Activated T-cell treated with anti-CD3 and anti-CD28 coated beads for 4 hours (primary cell): ENCODE measurements around the gene BFSP2.

Source experiments
- DNase-seq: peaks from one replicate; pipeline ENCODE4 v3.0.0-alpha.2; 2020

BFSP2 gene

DNA sequence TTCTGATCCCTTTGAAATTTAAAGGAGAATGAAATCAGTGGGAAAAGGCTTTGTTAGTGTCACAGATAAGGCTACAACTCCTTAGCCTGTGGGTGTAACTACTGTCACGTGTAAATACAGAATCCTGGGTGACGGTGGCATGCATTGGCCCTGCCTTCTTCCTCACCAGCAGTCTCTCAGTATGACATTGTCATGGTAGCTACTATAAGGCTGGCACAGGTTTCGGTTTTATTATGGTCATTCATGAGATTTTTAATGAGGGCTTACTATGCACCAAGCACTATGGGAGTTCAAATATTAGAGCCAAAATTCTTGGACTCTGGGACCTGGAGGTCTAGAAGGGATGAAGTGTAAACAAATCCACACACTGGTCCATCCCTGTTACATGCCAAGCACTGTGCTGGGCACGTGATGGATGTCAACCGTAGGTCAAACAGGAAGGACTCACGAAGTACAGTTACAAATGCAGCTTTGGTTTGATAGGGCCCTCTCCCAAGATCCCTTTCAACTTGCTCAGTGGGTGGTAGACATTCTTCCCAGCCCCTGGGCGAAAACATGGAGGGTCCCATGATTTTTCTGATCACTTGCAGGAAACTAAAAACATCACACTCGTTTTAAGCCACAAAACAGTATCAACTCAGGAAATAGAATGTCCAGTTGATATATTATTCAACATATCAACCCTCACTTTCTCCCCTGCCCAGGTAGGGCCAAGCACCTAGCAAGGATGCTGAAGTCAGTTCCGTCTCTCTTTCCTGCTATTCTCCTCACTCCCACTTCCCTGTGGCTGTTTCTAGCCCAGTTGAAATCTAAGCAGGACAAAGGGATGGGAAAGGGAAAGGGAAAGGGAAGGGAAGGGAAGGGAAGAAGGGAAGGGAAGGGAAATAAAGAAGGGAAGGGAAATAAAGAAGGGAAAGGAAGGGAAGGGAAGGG lies 25.3 kb downstream of the BFSP2 start:
- no peak for DNase-seq

DNA sequence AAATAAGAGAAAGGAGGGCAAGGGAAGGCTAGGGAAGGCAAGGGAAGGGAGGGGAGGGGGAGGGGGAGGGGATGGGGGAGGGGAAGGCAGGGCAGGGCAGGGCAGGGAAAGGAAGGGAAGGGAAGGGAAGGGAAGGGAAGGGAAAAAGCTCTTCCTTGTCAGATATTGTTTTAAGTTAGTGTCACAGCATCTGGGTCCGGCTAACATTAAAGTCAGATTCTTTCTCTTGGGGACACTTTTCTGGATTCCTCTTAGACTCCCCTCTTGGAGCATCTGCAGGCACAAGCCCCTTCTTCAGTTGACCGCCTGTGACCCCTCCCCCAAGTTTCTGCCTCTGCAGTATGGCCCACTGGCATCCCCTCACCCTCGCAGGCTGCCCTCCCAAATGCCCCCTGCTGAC lies 26.0 kb downstream of the BFSP2 start:
- DNase-seq = no peak

DNA sequence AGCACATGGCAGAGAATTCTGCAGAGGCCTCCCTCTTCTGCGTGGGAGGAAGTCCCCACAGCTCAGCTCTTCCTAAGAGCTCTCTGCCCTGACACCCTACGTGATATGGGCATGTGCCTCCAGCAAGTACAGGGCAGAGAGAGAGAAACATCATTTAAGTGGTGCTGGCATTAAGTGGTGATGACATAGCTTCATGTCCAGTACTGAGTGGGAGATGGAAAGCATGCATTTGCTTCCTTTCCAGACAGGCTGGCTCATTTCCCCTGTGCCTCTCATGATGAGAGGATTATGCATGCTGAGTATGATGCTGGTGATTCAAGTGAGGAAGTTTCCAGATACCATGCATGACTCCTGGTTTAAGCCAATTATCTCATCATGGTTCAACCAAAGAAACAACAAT lies 26.9 kb downstream of the BFSP2 start:
- DNase-seq = no peak

DNA sequence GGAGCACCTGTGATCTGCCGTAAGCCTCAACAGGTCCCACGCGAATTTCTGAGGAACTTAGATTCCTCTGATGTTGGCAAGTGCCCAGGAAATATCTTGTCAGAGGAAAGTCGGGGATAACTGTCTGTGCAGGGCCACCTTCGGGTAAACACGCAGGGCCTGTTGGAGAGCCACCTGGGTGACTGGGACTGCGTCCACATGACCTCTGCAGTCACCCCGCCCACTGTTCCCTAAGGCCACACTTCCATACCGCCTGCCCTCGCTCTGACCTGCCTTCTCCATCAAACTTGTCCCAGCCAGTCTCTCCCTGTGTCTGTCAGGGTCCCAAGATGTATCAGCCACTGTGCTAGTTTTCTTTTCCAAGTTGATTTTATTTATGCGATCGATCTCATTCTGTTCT lies 28.7 kb downstream of the BFSP2 start:
- DNase-seq = no peak

DNA sequence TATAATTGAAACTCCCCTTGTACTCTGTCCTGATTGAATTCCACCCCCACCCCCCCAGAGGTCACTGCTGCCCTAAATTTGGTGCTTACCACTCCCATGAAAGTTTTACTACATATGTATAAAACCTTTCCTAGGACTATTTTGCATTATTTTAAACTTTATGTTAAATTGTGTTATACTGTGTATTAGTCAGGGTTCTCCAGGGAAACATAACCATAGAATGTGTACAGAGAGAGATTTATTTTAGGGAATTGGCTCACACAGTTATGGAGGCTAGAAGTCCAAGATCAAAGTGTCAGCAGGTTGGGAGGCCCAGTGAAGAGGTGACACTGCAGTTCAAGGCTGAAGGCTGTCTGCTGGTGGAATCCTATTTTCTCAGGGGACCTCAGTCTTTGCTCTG lies 29.2 kb downstream of the BFSP2 start:
- no peak for DNase-seq

DNA sequence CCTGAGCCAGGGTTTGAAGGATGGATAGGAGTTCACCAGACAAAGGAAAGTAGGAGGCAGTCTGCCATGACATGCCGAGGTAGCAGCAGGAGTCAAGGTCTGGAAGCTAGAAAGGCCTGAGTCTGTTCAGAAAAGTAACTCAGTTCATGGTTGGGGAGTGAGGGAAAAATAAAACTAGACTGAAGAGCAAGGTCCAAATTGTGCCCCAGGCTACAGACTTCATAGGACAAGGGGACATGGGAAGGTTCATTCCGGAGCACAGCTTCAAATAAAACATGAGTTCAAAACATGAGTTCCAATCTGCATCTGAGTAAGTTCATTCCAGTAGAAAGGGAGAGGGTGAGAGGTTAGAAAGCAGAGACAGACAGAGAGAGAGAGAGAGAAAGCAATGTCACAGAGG lies 39.7 kb downstream of the BFSP2 start:
- DNase-seq = no peak

DNA sequence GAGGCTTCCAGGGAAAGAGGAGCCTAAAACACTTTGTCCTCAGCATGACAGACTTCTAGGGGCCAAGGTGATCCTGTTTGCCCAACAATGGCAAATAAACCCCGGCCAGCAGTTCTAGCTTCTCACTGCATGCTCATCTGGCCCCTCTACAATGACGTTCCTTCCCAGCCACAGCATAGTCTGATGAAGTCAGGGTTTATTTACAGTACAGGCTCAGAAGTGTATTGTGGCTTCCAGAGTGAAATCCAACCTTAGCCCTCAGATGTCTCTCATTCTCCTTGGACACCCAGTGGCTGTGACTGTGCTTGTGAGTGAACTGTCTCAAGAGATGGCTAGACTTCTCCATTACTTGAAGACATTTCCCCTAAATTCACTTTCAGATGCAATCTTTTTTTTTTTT lies 40.8 kb downstream of the BFSP2 start:
- DNase-seq = no peak

DNA sequence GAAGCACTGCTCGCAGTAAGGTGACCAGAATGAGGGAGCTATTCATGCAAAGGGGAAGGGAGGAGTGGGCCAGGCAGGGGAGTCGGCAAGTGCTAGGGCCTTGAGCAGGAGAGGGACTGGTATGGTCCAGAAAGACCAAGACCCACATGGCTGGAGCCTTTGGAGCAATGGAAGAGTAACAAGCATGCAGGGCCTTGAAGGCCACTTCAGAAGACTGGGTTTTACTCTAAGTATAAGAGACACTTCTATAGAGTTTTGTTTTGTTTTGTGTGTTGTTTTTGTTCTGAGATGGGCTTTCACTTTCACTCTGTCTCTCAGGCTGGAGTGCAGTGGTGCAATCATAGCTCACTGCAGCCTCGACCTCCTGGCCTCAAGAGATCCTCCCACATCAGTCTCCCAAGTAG lies 42.0 kb downstream of the BFSP2 start:
- peak; percentile 1 for DNase-seq

DNA sequence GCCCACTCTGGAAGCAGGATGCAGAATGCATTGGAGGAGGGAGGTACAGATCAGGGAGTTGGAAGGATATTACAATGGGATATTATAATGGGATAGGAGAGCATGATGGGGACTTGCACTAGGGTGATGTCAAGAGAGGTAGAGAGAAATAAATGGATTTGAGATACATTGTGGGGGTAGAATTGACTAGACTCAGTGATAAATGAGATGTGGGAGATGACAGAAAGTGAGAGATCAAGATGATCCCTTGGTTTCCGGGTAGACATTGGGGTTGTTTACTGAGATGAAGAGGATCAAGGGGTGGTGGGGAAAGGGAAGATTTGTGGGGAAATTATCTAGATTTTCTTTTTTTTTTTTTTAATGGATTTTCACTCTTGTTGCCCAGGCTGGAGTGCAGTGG lies 42.7 kb downstream of the BFSP2 start:
- no peak for DNase-seq

DNA sequence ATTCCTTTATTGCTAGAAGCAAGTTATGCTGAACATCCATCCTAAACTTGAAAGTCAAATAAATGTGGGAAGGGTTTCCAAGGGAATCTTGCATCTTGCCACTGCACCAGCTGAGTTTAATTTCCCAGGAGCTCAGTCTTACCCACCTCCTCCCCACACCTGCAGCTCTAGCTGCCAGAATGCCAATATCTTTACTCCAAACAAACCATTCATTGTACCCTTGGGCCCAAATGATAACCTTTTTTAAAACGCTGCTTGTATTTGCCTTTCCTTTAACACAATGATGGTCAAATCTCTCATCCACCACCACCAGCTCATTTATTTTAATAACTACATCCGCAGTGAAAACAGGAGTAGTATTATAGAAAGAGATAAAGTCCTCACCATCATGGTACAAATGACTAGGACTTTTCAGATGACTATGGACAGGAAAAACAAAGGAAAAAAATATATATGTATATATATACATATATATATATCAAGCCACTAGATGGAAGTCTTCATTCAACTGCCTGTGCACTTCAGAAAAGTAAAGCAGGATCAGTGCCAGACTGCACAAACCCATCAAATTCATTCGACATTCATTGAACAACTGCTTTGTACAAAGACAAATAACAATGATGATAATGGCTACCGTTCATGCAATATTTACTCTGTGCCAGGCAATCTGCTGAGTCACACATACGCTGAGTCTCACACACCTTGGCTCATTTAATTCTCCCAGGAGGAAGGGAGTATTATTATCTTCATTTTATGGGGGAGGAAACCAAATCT lies 44.0 kb downstream of the BFSP2 start:
- no peak for DNase-seq

DNA sequence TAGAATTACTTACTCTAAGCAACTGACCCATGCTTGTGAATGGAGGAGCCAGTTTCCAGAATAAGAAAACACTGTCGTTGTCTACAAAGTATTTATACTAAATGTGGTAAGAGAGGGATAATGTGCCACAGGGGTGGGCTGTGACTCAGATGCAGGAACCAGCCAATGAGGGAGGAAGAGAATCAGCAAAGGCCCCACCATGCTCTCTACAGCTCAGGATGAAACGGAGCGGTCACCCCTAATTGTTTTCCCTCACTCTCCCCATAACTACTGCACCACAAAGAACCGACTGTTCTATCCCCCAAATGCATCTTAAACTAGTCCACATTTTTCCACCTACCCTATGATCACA lies 44.5 kb downstream of the BFSP2 start:
- DNase-seq = no peak

DNA sequence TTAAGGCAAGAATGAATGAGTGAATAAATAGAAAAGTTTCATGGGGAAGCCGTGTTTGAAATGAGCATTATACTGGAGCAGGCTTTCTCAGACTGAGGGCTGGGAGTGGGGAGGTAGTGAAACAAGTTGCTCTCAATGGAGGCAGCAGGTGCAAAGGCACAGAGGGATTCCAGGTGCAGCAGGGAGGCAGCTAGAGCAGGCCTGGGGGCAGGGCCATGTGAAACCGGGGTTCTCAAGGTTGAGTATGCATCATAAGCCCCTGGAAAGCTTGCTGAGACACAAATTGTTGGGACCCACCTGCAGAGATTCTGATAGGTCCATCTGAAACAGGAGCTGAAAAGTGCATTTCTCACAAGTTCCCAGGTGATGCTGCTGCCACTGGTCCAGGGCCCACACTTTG lies 45.3 kb downstream of the BFSP2 start:
- no peak for DNase-seq

DNA sequence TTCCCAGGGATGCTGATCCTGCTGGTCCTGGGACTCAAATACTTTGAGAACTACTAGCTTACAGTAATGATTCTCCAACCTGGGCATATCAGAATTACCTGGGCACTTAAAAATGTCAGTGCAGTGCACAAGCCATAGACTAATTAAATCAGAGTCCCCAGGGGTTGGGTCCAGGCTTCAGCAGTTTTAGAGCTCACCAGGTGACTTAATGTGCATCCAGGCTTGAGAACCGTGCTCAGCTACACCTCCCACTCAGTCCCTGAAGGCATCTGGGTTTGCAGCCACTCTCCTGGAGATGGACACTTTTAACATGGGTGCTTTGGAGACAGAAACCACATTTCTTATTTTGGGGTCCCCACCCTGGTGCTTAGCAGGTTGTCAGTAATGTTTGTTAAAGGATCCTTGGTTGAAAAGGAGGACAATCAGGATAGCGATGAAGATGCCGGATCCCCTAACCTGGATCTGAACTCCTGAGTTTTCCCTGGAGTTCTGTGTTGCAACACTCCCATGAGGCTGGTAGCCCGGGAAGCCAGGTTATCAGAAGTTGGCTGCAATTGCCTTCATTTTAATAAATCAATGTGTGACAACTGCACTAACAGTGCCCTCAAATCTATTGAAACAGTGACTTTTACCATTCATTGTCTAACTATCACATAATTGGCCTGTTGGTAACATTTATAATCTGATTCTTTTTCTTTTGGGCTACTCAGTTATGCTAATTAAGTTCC lies 48.1 kb downstream of the BFSP2 start:
- no peak for DNase-seq

DNA sequence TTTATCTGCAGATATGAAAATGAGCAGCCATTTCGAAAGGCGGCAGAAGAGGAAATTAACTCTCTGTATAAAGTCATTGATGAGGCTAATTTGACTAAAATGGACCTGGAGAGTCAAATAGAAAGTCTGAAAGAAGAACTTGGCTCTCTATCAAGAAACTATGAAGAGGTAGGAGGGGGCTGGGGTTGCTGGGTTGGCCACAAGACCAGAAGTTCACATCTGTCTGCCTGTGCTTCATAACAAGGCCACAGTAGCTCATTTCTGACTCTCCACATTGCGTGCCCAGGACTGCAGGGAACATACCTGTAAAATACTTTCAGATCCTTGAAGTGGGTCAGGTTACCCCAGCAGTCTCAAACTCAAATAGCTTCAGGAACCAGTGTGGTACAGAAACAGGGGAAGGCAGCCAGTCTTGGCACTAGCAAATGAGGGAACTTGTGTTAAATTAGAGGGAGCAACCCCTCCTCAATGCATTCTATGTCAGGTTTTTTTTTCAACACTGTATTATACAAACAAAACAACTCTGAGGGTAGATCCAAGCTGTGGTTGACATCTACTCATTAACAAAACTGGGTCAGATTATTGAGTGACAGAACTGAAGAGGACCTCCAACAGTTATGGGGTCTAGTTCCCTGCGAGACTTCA lies 48.7 kb downstream of the BFSP2 start:
- DNase-seq = no peak

DNA sequence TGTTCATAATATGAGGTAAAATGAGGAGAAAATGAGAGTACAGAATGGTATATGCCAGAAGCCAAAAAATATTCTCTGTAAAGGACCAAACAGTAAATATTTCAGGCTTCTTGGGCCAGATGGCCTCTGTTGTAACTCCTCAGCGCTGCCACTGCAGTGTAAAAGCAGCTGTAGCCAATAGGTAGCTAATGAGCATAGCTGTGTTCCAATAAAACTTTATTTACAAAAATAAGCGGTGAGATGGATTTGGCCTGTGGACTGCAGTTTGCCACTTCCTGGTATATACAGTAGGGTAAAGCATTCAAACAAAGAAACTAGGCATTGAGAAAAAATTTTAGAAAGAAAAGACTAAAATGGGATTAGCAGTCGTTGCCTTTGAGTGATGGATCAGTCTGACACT lies 51.5 kb downstream of the BFSP2 start:
- DNase-seq = no peak

DNA sequence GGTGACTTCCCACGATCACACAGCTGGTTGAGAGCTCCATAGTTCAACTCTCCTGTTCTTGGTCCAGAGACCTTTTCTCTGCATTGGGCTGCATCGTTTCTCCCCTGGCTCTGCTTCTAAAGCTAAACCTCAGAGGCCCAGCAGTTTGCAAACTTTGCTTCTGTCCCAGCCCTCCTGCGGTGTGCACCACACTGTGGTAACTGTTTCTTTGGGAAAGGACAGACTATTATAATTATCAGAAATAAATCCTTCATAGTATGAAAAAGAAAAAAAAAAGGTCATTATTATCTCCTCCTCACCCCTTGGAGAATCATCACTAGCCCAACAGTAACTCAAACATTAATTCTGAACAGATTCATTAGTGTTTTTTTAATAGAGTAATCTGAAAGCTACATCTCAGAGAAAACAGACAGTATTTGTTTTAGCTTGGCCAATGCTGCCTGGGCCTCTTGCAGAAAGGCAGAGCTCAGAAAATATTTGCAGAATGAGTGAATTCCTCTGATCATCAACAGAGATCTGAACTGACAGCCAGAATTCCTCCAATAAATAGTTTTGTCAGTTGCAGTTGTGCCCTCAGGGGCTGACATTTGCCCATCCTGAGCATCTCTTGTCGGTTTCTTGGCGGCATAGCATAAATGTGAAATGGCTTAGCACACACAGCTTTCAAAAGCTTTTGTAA lies 52.9 kb downstream of the BFSP2 start:
- DNase-seq = no peak

DNA sequence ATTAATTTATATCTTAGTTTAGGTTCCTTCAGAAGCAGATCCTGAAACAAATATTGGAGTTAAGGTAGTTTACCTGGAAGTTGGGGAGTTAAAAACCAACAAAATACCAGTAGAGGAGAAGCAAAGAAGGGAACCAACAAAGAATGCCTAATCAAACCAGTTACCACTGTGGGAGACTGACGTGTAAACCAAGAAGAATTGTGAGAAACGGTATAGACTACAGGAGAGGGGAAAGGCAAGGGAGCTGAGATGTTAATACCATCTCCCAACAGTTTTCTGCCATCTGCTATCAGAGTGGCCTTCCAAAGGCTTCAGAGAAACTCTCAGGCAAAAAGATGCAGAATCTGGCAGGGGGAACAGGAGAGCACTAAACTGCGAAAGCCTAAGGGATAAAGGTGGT lies 53.5 kb downstream of the BFSP2 start:
- DNase-seq = no peak

DNA sequence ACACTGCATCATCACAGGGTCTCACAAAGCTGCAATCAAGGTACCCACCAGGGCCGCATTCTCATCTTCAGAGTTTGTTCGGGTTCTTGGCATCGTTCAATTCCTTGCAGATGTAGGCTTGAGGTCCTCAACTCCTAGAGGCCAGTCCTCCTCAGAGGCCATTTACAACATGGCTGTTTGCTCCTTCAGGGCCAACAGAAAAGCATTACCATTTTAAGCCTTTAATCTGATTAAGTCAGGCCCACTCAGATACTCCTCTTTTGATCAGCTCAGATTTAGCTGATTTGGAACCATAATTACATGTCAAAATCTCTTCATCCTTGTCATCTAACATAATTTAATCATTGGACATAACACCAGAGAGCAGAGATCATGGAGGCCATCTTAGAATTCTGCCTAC lies 55.4 kb downstream of the BFSP2 start:
- no peak for DNase-seq

DNA sequence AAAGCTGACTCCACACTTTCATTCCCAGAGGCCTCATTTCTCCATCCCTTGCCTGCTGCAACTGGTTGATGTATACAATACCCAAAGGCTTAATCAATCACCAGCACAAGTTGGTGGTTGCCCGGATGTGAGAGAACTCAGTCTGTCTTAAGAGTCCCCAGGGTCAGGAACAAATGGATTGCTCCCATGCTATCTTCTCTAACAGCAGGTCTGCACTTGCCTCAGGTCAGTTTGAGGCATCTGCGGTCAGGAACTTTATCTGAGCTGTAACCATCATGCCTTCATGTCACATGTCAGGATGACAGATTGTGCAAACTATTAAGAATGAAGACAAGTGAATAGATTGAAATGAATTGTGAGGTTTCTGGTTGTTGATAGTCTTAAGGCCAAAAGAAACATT lies 56.1 kb downstream of the BFSP2 start:
- no peak for DNase-seq

DNA sequence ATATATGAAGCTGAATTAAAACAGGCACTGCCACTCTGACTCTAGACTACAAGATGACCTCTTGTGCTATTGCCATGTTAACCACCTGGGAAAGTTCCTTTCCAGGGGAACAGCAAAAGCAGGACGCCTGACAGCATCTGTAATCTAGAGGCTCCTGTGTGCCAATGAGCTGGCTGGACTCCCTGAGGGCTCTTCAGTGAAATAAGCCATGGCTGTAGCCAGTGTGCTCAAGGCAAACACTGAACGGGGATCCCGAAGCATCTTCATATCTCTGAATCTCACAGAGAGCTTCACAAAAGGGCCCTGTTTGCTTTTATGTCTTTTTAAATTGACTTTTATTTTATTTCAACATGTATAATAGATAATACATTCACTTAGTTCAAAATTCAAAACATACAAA lies 57.2 kb downstream of the BFSP2 start:
- no peak for DNase-seq

DNA sequence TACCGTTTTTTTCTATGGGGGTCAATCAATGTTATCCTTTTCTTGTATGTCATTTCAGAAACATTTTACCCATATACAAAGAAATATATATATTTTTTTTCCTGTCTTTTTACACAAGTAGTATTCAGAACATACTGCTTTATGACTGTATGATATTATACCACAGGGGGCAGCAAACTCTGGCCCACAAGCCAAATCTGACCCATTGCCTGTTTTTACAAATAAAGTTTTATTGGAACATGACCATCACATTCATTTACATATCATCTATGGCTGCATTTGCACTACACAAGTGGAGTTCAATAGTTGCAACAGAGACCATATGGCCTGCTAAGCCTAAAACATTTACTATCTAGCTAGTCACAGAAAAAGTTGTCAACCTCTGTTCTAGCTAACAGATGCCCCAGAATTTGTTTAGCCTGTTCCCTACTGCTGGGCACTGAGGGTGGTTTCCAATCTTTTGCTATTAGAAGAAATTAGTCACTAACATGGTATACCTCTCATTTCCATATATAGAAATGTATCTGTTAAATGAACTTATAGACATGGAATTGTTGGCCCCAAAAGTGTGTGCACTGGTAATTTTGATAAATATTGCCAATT lies 57.7 kb downstream of the BFSP2 start:
- DNase-seq = no peak

DNA sequence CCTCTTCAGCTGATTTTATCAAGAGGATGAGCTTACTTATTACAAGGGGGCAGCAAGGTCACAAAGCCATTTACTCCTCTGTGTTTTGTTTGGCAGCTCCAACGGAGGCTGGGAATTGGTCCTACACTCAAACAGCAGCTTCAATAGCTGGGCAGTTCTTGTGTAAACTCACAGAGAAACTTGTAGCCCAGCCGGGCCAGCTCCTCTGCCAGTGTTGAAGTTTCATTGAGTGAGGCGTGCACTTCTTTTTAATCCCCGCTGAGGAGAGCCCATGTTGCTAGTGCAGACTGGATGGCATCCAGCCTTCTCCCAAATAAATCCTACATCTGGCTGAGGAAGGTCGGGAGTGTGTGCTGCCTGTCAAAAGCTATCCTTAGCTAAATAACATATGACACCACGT lies 59.5 kb downstream of the BFSP2 start:
- no peak for DNase-seq
